Measurements from ENCODE around the gene TGFB2. TPM values are rescaled to one million over a fixed set of nuclear protein-coding genes. Genes with fewer than 3 reads are reported as not detected.

TGFB2 gene
- polyA plus RNA-seq, 1 donor from 2014 or later, result 0.10 TPM

DNA sequence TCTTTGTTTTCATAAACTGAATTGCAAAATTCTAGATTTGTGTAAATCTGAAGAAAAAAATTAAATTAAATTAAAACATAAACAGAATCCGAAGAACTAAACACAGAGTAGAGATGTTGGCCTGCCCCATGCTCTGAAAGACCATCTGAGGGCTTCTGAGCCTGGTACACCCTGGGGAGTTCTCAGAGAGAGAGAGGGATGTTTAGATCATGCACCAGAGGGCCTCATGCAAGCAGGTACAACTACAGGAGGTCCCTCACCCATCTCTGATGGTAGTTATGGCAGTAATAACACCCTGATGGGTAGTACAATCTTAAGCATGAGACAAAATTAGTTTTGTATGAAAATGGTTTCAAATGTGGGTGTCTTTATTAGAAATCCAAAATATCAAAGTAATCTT is 127.7 kb downstream of the TGFB2 start:
- H3K27me3 ChIP-seq (ENCODE audit: insufficient read depth, low read depth, low read length), result no peaks in the 10 kb centered on the region
- no peaks in the 10 kb centered on the region for H3K36me3 ChIP-seq (ENCODE audit: insufficient read depth, low read length)
- H3F3A ChIP-seq (ENCODE audit: insufficient read depth, low read length, poor library complexity, severe bottlenecking), result no peaks in the 10 kb centered on the region

GRCh38 chr1:218473522-218473921 is 128.4 kb downstream of the TGFB2 start:
- no peak overlapping the region for H3K4me2 ChIP-seq (ENCODE audit: low read length)
- no peaks in the 10 kb centered on the region for H3F3A ChIP-seq (ENCODE audit: insufficient read depth, low read length, poor library complexity, severe bottlenecking)
- no peak overlapping the region for H3K9ac ChIP-seq (ENCODE audit: low read length)
- TF ChIP-seq REST (IDR thresholded peaks at IDR 0.05; ENCODE audit: borderline replicate concordance) (no peak), EZH2 (IDR thresholded peaks at IDR 0.05; ENCODE audit: borderline replicate concordance, insufficient read depth, low read length, poor library complexity, severe bottlenecking) (no peak), RAD21 (conservative IDR thresholded peaks at IDR 0.05) (no peak), EP300 (conservative IDR thresholded peaks at IDR 0.05; ENCODE audit: poor library complexity, severe bottlenecking) (no peak), MXI1 (conservative IDR thresholded peaks at IDR 0.05; ENCODE audit: poor library complexity, severe bottlenecking) (no peak), TAF1 (IDR thresholded peaks at IDR 0.05; ENCODE audit: low read depth) (no peak), POLR2AphosphoS5 (IDR thresholded peaks at IDR 0.05) (no peak), SMC3 (conservative IDR thresholded peaks at IDR 0.05; ENCODE audit: poor library complexity) (no peak)

More for the DNA sequence above, 127.7 kb downstream of the TGFB2 start:
- H3K9me3 ChIP-seq (ENCODE audit: low read length), result no peaks in the 10 kb centered on the region
- no peak overlapping the region for H3K4me2 ChIP-seq (ENCODE audit: low read length)
- H3K4me3 ChIP-seq (ENCODE audit: low read length), result no peak overlapping the region
- no peak for TF ChIP-seq CTCF (IDR thresholded peaks at IDR 0.05; ENCODE audit: poor library complexity, severe bottlenecking)
- TF ChIP-seq REST (IDR thresholded peaks at IDR 0.05; ENCODE audit: borderline replicate concordance), result no peak
- no peak for TF ChIP-seq TAF1 (IDR thresholded peaks at IDR 0.05; ENCODE audit: low read depth)
- TF ChIP-seq EZH2 (IDR thresholded peaks at IDR 0.05; ENCODE audit: borderline replicate concordance, insufficient read depth, low read length, poor library complexity, severe bottlenecking), result no peak
- no peak for TF ChIP-seq POLR2AphosphoS5 (IDR thresholded peaks at IDR 0.05)
- TF ChIP-seq SMC3 (conservative IDR thresholded peaks at IDR 0.05; ENCODE audit: poor library complexity), result no peak
- no peak for TF ChIP-seq RAD21 (conservative IDR thresholded peaks at IDR 0.05)
- TF ChIP-seq MXI1 (conservative IDR thresholded peaks at IDR 0.05; ENCODE audit: poor library complexity, severe bottlenecking), result no peak
- TF ChIP-seq EP300 (conservative IDR thresholded peaks at IDR 0.05; ENCODE audit: poor library complexity, severe bottlenecking), result no peak
- H2AFZ ChIP-seq (ENCODE audit: low read depth, low read length), result no peak overlapping the region
- H3K27ac ChIP-seq (ENCODE audit: low read length), result no peak overlapping the region
- no peaks in the 10 kb centered on the region for H3K79me2 ChIP-seq (replicated peaks; ENCODE audit: insufficient read depth, low read length)
- no peaks in the 10 kb centered on the region for H3K9me2 ChIP-seq (ENCODE audit: insufficient read depth, low read length)
- no peak overlapping the region for H3K9ac ChIP-seq (ENCODE audit: low read length)
- H4K20me1 ChIP-seq (ENCODE audit: insufficient read depth), result no peaks in the 10 kb centered on the region

More at GRCh38 chr1:218473522-218473921, 128.4 kb downstream of the TGFB2 start:
- no peak overlapping the region for H3K4me3 ChIP-seq (ENCODE audit: low read length)
- no peaks in the 10 kb centered on the region for H3K9me2 ChIP-seq (ENCODE audit: insufficient read depth, low read length)
- H4K20me1 ChIP-seq (ENCODE audit: insufficient read depth), result no peaks in the 10 kb centered on the region
- H3K9me3 ChIP-seq (ENCODE audit: low read length), result no peaks in the 10 kb centered on the region
- no peak overlapping the region for H3K27ac ChIP-seq (ENCODE audit: low read length)
- no peaks in the 10 kb centered on the region for H3K36me3 ChIP-seq (ENCODE audit: insufficient read depth, low read length)
- no peak overlapping the region for H2AFZ ChIP-seq (ENCODE audit: low read depth, low read length)
- H3K27me3 ChIP-seq (ENCODE audit: insufficient read depth, low read depth, low read length), result no peaks in the 10 kb centered on the region
- no peaks in the 10 kb centered on the region for H3K79me2 ChIP-seq (replicated peaks; ENCODE audit: insufficient read depth, low read length)

Data from neural cell (in vitro differentiated cells).